Left ventricle myocardium inferior (tissue), 1 donor: Measurements from ENCODE around the gene GPR119. TPM values are rescaled to one million over a fixed set of nuclear protein-coding genes. Genes with fewer than 3 reads are reported as not detected.

Experiments
- DNase-seq: peaks from one replicate; pipeline ENCODE4 v3.0.0-alpha.2; 2020
- H3K27ac ChIP-seq: fragments of 200-600 bp; replicated peaks from 2 replicates; pipeline ENCODE4 v1.8.0; 2021
- H3K27me3 ChIP-seq: fragments of 200-600 bp; 2 replicates; pipeline ENCODE4 v1.8.0; 2021; ENCODE audit warnings: low read depth
- H3K36me3 ChIP-seq: fragments of 200-600 bp; 2 replicates; pipeline ENCODE4 v1.8.0; 2021
- H3K4me1 ChIP-seq: fragments of 200-600 bp; 2 replicates; pipeline ENCODE4 v1.8.0; 2021
- H3K4me3 ChIP-seq: fragments of 200-600 bp; 2 replicates; pipeline ENCODE4 v1.8.0; 2021; ENCODE audit warnings: mild to moderate bottlenecking, moderate library complexity
- H3K9me3 ChIP-seq: fragments of 200-600 bp; replicated peaks from 2 replicates; pipeline ENCODE4 v1.8.0; 2021
- intact Hi-C: fragments of 100-400 bp; cut with micrococcal nuclease; formaldehyde crosslinking; loops from one replicate; pipeline ENCODE4 v1.11.0; 2022
- total RNA-seq: library from RNA; stranded (reverse); fragmentation: NEBNext Ultra II Directional; extraction: Animal tissue kit (Norgen Biotek cat#: 25700); gene quantifications from one replicate; pipeline ENCODE4 v1.2.1, GENCODE V29; 2021
- TF ChIP-seq, protein P1 (sequence below): fragments of 200-600 bp; IDR thresholded peaks from 2 replicates; pipeline ENCODE4 v1.8.0; 2021; ENCODE audit warnings: antibody characterized with exemption, mild to moderate bottlenecking, borderline replicate concordance
- donor health status: DM: no; HTN: yes; CAD: no; lungs with severe emphysema.

Gene GPR119
- total RNA-seq, 1 donor from 2014 or later: not detected

DNA sequence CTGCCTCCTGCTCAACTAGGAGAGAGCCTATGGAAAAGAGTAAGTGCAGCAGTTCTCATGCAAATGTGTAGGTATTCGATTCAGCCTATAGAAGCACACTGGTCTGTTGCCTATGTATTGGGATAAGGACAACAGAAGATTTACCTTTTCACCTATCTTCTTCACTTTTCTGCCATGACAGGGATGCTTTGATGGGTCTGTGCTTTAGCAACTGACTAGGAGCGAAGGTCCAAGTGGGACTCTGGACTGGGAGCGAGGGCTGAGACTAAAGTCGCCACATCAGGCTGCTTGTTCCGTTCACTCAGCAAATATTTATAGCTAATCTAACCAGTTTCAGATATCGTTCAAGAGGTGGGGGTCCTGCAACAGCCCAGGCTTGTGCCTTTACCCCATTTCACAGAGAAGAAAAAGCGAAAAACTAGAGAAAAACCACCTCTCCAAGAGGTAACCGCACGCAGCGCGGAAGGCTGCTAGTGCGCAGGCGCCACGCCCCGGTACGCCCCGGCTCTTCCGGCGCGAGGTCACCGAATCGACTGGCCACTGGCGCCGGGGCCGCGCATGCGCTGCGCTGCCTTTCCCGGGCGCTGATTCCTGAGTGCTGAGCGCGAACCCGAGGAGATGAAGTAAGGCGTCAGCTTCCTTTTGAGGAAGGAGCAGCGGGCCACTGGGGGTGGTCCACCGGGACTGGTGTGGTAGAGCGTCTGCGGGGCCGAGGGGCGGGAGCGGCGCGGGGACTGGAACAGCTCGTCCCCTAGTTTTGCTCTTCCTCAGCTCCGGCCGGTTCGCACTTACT lies 16.1 kb upstream of the GPR119 start, which contains the start of gene RBMX2:
Gene RBMX2 (plus strand): TSS at position 573 of the 793 bp plus-strand sequence. CDS start 46 bp downstream, at position 619.
- TF ChIP-seq, protein P1, sequence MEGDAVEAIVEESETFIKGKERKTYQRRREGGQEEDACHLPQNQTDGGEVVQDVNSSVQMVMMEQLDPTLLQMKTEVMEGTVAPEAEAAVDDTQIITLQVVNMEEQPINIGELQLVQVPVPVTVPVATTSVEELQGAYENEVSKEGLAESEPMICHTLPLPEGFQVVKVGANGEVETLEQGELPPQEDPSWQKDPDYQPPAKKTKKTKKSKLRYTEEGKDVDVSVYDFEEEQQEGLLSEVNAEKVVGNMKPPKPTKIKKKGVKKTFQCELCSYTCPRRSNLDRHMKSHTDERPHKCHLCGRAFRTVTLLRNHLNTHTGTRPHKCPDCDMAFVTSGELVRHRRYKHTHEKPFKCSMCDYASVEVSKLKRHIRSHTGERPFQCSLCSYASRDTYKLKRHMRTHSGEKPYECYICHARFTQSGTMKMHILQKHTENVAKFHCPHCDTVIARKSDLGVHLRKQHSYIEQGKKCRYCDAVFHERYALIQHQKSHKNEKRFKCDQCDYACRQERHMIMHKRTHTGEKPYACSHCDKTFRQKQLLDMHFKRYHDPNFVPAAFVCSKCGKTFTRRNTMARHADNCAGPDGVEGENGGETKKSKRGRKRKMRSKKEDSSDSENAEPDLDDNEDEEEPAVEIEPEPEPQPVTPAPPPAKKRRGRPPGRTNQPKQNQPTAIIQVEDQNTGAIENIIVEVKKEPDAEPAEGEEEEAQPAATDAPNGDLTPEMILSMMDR: no peak
- intact Hi-C loops: loop anchor here (10.0 kb wide), 1 partner anchor 503 kb away; the partner anchor contains the start of gene ENOX2
- H3K27ac ChIP-seq: peak within 1 kb of the TSS; percentile 83
- H3K4me1 ChIP-seq: peaks cover 24% of the 10 kb centered on the region
- H3K9me3 ChIP-seq: no peaks in the 10 kb centered on the region
- peak; percentile 73 for DNase-seq
- peak within 1 kb of the TSS; percentile 78 for H3K4me3 ChIP-seq
- H3K27me3 ChIP-seq: no peaks in the 10 kb centered on the region
- peaks cover 10% of the 10 kb centered on the region for H3K36me3 ChIP-seq

DNA sequence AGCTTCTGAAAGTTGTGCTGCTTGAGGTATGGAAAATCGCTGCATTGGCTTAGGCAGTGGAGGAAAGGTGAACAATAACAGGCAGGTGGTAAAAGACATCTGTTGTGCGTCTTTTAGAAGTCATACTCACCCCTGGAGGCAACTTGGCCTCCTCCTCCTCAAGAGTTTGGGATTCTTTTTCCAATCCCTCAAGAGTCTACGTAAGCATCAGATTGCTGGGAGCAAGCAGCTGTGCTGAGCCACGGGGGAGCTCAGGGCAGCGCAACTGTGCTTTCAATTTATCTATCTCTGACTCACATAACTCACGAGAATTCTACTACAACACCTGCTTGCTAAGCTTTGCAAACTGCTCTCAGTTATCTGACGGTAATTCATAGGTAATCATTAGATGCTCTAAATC lies 9.9 kb upstream of the GPR119 start:
- Histone ChIP-seq H3K4me1 (no peaks in the 10 kb centered on the region), H3K4me3 (no peak overlapping the region), H3K27ac (no peak overlapping the region), H3K9me3 (no peaks in the 10 kb centered on the region), H3K36me3 (no peaks in the 10 kb centered on the region), H3K27me3 (no peaks in the 10 kb centered on the region)
- intact Hi-C loops: loop anchor here (10.0 kb wide), 1 partner anchor 529 kb away; no protein-coding TSS in a partner anchor
- TF ChIP-seq, protein P1: no peak
- DNase-seq: no peak

DNA sequence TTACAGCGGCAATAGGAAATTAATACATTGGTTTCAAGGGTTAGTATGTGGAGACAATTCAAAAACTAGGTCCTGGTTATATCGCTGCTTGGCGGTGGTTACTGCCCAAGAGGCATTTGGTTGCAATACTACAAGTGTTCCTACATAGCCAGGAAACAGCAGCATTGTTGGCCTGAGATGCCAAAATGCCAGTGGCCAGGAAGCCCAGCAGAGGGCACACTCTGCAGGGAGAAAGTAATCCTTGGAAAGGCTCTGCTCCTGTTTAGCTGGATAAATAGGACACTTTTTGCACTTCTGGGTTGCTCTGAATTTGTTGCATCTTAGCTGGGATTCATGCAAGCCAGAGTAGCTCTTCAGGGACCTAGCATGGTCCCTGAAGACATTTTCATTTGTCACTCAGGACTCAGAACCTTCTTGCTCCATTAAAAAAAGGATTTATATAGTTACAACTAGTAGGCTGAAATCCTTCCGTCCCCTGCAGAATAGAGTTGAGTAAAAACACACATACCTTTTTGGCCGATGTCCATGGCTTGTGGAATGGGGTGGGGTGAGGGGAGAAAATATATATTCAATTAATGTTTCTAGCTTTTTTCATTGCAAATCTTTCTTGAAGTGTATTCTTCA lies 8.1 kb upstream of the GPR119 start:
- no peak for DNase-seq
- H3K36me3 ChIP-seq: no peaks in the 10 kb centered on the region
- no peaks in the 10 kb centered on the region for H3K9me3 ChIP-seq
- H3K27me3 ChIP-seq: no peaks in the 10 kb centered on the region
- intact Hi-C loops: loop anchor here (10.0 kb wide), 1 partner anchor 531 kb away; no protein-coding TSS in a partner anchor
- TF ChIP-seq, protein P1: peak; percentile 63
- H3K4me3 ChIP-seq: no peak overlapping the region
- H3K4me1 ChIP-seq: no peaks in the 10 kb centered on the region
- no peak overlapping the region for H3K27ac ChIP-seq

DNA sequence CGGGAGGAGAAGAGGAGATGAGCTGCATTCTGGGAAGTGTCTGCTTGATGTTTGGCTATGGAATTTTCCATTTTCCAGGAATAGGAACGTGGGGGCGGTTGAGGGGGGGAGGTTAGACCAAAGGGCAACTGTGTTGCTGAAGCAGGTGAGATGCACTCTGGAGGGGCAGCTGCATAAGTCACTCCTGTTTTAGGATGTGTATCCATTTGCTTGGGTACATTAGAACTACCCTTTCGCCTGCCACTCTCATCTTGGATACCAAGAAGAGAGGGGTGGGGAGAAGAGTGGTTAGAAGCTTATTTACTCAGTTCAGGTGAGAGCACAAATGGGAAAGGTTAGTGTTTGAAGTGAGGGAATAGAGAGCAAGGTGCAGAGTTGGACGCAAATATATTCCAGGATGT lies 934 bp upstream of the GPR119 start:
- H3K36me3 ChIP-seq: no peaks in the 10 kb centered on the region
- DNase-seq: no peak
- no peak overlapping the region for H3K4me3 ChIP-seq
- no peaks in the 10 kb centered on the region for H3K4me1 ChIP-seq
- no peak overlapping the region for H3K27ac ChIP-seq
- no peaks in the 10 kb centered on the region for H3K27me3 ChIP-seq
- H3K9me3 ChIP-seq: no peaks in the 10 kb centered on the region
- TF ChIP-seq, protein P1: no peak
- intact Hi-C loops: no loop called here

DNA sequence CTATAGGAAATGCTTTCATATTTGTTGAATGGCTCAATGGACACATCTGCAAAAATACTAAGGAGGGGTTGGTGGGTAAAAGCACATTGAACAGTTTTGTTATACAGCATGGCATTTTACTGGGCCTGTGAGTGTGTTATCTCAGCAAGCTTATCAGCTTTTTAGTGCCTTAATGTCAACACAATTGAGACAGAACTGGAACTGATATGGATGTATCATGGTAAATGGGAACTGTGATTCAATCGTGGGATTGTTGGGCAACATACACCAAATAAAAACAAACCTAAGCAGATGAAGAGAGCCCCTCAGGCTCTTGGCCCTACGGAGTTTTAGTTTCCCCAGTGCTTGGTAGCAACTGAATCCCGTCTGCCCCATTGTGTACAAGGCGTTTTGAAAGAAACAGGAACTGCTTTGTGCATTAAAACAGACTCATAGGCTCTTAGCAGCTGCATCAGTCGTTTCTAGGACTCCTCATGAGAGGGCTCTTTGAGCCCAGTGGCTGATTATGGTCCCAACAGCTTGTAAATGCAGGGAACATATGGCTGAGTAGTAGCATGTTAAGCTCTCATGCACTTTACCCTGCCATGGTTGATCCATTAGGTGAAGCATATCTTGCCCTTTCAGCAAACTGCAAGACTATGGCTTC lies 7.3 kb downstream of the GPR119 start:
- Histone ChIP-seq H3K4me3 (no peak overlapping the region), H3K9me3 (no peaks in the 10 kb centered on the region), H3K27me3 (no peaks in the 10 kb centered on the region), H3K27ac (no peak overlapping the region), H3K4me1 (no peaks in the 10 kb centered on the region), H3K36me3 (no peaks in the 10 kb centered on the region)
- intact Hi-C loops: no loop called here
- TF ChIP-seq, protein P1: no peak
- DNase-seq: no peak
